Effector memory CD8-positive, alpha-beta T cell (primary cell): Measurements from ENCODE around the gene MAD2L1BP.
A peak's percentile ranks its signal among the peaks of the same experiment; 100 is the strongest.
"Not testable (repeated sequence)": the region's sequence is repeated elsewhere in the genome, so short reads cannot be mapped to it uniquely, and the experiment has no call there.

Experiments
- ATAC-seq: fragments of 150-1000 bp; cut with Tn5 transposase; replicated peaks from 2 replicates; pipeline ENCODE4 v1.10.0; 2021; ENCODE audit warnings: mild to moderate bottlenecking, moderate library complexity
- DNase-seq, 3 experiments: peaks; one replicate each; pipeline ENCODE4 v3.0.0; 2021
- H3K27ac Mint-ChIP-seq, 2 donors: one replicate each; pipeline ENCODE4 v1.8.0; 2022; ENCODE audit warnings: mild to moderate bottlenecking in 2 of 2, mixed read lengths in 2 of 2, moderate library complexity in 2 of 2
- H3K27me3 Mint-ChIP-seq, 2 donors: one replicate each; pipeline ENCODE4 v1.8.0; 2022; ENCODE audit warnings: mixed read lengths in 2 of 2
- H3K36me3 Mint-ChIP-seq: one replicate; pipeline ENCODE4 v1.8.0; 2022; ENCODE audit warnings: mild to moderate bottlenecking, moderate library complexity, mixed read lengths; ENCODE audit not compliant: insufficient read depth
- H3K4me1 Mint-ChIP-seq, 2 donors: one replicate each; pipeline ENCODE4 v1.8.0; 2022; ENCODE audit warnings: low read depth in 2 of 2, mixed read lengths in 2 of 2
- H3K4me3 Mint-ChIP-seq, 2 donors: one replicate each; pipeline ENCODE4 v1.8.0; 2022; ENCODE audit warnings: mild to moderate bottlenecking in 2 of 2, mixed read lengths in 2 of 2, moderate library complexity in 2 of 2
- H3K9me3 Mint-ChIP-seq, 2 donors: one replicate each; pipeline ENCODE4 v1.8.0; 2022; ENCODE audit warnings: mixed read lengths in 2 of 2
- total RNA-seq, 9 experiments: gene quantifications; one replicate each; lab custom pipeline; 2026; lab: John Stamatoyannopoulos, UW

The MAD2L1BP gene, protein sequence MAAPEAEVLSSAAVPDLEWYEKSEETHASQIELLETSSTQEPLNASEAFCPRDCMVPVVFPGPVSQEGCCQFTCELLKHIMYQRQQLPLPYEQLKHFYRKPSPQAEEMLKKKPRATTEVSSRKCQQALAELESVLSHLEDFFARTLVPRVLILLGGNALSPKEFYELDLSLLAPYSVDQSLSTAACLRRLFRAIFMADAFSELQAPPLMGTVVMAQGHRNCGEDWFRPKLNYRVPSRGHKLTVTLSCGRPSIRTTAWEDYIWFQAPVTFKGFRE
- total RNA-seq, result 11.0 to 34.5 (median 23.1) reads per million in 9 experiments

DNA sequence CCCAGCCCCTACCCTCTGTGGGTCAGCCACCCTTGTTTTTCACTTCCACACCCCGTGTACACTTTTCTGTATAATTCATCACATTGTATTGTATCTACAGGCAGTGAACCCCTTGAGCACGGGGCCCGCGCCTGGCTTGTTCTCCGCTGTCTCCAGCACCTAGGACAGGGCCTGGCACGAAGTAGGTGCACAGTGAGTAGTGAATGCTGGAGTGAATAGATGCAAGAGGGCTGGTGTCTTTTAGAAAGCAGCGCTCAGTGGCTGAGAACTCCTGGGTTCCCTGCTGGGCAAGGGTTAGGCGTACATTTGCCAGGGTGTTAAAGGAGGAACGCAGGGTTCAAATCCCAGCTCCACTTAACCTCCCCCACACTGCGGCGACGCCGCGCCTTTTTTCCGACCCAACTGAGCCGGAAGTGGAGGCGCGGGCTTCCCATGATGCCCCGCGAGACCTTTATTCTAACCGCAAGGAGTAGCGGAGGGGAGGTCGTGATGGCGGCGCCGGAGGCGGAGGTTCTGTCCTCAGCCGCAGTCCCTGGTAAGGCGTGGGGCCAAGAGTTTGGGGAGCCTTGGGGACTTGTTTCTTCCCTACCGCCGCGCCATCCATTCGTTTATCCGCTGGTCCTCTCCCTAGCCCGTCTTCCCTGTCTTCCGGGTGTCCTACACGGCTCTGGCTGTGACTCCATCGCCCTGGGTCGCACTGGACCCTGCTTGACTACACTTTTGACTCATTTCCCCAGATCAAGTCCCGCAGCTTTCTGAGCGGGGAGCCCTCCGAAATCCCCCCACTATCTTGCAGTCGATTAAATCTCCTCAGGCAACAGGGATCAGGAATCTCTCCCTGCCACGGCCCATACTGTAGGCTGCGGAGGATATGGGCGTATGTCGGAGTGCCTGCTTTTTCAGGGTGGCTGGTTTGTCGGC is at the start of gene MAD2L1BP:
TSS of gene MAD2L1BP (plus strand) at position 454 of the 921 bp plus-strand sequence. CDS start at position 490, 36 bp downstream.
- Mint-ChIP-seq H3K36me3 (peaks cover 46% of the 10 kb centered on the region), H3K9me3 (no peaks in the 10 kb centered on the region), H3K27ac (peak within 1 kb of the TSS; percentile 97 to 98), H3K4me3 (peak within 1 kb of the TSS; percentile 98 to 99), H3K27me3 (no peaks in the 10 kb centered on the region), H3K4me1 (peaks cover 38 to 43% of the 10 kb centered on the region in 2 donors)
- ATAC-seq (peak; percentile 92), DNase-seq (peak; percentile 74 to 79 (median 77))

DNA sequence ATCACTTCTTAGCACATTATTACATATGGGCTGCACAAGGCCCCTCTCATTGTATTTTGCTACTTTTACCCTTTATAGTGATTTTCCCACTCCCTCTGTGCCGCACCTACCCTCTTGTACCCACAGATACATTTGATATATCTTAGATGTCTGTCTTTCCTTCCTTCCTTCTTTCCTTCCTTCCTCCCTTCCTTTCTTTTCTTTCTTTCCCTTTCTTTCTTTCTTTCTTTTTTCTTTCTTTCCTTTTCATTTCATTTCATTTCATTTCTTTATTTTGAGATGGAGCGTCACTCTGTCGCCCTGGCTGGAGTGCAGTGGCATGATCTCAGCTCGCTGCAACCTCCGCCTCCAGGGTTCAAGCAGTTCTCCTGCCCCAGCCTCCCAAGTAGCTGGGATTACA is 47.4 kb upstream of the MAD2L1BP start:
- H3K4me1 Mint-ChIP-seq, result peaks cover 13% of the 10 kb centered on the region in 2 donors
- no peaks in the 10 kb centered on the region for H3K9me3 Mint-ChIP-seq
- H3K4me3 Mint-ChIP-seq, result no peak overlapping the region
- no peaks in the 10 kb centered on the region for H3K27me3 Mint-ChIP-seq
- peaks cover 44% of the 10 kb centered on the region for H3K36me3 Mint-ChIP-seq
- no peak for ATAC-seq
- no peak for DNase-seq
- peak overlapping the region in 1 of 2 donors; percentile 83 for H3K27ac Mint-ChIP-seq

DNA sequence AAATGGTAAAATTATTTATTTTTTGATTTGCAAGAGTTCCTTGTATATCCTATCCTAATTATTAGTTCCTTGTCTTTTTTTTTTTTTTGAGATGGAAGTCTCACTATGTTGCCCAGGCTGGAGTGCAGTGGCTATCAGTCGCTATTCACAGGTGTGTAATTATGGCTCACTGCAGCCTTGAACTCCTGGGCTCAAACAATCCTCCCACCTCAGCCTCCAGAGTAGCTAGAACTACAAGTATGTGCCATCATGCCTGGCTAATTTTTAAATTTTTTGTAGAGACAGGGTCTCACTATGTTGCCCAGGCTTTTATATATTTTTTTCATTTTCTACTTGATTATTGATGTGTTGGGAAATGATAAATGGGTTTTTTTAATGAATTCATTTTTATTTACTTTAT is 46.1 kb upstream of the MAD2L1BP start:
- not testable (repeated sequence) for DNase-seq, H3K4me1 Mint-ChIP-seq

DNA sequence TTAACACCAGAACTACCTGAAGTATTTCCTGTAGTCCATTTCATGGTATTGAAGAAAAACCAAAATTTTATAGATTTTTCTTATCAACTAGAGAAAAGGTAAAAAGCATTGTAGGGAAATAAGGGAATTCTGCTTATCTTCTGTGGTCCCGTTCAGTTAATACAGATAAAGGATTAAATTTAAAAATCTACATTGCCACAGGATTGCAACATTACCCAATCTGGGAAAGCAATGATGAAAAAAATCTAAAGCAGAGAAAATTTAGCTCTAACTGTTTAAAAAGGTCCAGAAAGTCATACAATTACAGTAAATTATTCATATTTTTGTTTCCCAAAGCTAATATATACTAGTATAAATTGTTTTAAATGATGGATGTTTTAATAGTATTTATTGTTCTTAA is 41.7 kb upstream of the MAD2L1BP start:
- H3K36me3 Mint-ChIP-seq, result peaks cover 45% of the 10 kb centered on the region
- H3K27me3 Mint-ChIP-seq, result no peaks in the 10 kb centered on the region
- H3K27ac Mint-ChIP-seq, result no peak overlapping the region
- no peak overlapping the region for H3K4me3 Mint-ChIP-seq
- ATAC-seq, result no peak
- H3K9me3 Mint-ChIP-seq, result no peaks in the 10 kb centered on the region
- no peak for DNase-seq
- no peaks in the 10 kb centered on the region for H3K4me1 Mint-ChIP-seq

More for the DNA sequence above, 46.1 kb upstream of the MAD2L1BP start:
- not testable (repeated sequence) for H3K27ac Mint-ChIP-seq, ATAC-seq, H3K9me3 Mint-ChIP-seq, H3K27me3 Mint-ChIP-seq, H3K4me3 Mint-ChIP-seq
- peaks cover 39% of the 10 kb centered on the region for H3K36me3 Mint-ChIP-seq

DNA sequence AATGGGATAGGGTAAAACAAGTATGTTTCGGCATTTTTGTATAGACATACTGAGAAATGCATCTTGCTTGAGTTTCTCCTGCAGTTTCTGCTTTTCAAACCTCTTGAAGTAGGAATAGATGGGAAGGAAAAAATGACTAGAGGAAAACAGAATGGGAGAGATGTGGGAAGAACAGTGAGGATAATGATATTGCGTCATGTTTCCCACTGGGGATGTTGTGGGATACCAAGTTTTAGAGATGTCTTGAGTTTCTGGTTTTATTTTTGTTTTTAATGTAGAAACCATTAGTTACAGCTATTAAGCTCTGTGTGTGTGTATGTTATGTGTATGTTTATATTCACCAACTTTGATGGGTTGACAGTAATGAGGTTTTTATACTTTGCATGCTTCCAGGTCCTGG is 35.0 kb upstream of the MAD2L1BP start:
- no peak overlapping the region for H3K27ac Mint-ChIP-seq
- H3K4me1 Mint-ChIP-seq, result no peaks in the 10 kb centered on the region
- no peak for DNase-seq
- no peaks in the 10 kb centered on the region for H3K27me3 Mint-ChIP-seq
- peaks cover 62% of the 10 kb centered on the region for H3K36me3 Mint-ChIP-seq
- no peak overlapping the region for H3K4me3 Mint-ChIP-seq
- no peak for ATAC-seq
- H3K9me3 Mint-ChIP-seq, result no peaks in the 10 kb centered on the region

DNA sequence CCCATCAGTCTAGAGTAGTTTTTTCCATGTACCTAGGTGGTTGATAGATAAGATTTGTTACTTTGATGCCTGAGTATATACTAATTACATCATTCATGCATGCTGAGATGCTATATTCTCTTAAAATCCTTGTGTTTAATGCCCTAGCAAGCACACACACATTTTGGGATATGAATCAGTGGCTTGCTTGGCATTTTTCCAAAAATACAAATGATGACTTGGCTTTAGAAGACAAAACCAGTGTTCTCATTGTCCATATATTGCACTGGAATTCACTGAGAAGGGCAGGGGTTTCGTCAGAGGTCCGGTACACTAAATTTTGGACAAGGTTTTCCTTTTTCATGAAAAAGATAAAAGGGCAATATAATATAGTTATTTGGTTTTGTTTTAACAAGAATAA is 31.5 kb upstream of the MAD2L1BP start:
- DNase-seq, result no peak
- no peak for ATAC-seq
- Mint-ChIP-seq H3K27me3 (no peaks in the 10 kb centered on the region), H3K27ac (peak overlapping the region in 1 of 2 donors; percentile 23), H3K4me3 (no peak overlapping the region), H3K9me3 (no peaks in the 10 kb centered on the region), H3K36me3 (peaks cover 55% of the 10 kb centered on the region), H3K4me1 (peaks cover 5% of the 10 kb centered on the region in 2 donors)

DNA sequence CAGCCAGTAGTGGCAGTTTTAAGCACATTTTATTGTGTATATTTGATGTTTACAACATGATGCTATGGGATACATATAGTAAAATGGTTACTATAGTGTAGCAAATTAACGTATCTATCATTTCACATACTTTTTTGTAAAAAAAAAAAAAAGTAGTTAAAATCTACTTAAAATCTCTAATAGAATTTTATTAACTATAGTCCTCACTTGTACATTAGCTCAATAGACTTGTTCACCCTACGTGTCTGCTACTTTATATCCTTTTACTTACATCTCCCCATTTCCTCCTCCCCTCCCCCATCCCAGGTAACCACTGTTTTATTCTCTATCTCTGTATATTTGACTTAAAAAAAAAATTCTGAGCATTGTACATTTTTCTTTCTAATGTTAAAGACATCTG is 29.6 kb upstream of the MAD2L1BP start:
- no peak overlapping the region for H3K27ac Mint-ChIP-seq
- H3K4me3 Mint-ChIP-seq, result no peak overlapping the region
- no peak for DNase-seq
- peaks cover 61% of the 10 kb centered on the region for H3K36me3 Mint-ChIP-seq
- H3K27me3 Mint-ChIP-seq, result no peaks in the 10 kb centered on the region
- peaks cover 5% of the 10 kb centered on the region in 2 donors for H3K4me1 Mint-ChIP-seq
- H3K9me3 Mint-ChIP-seq, result no peaks in the 10 kb centered on the region
- no peak for ATAC-seq

DNA sequence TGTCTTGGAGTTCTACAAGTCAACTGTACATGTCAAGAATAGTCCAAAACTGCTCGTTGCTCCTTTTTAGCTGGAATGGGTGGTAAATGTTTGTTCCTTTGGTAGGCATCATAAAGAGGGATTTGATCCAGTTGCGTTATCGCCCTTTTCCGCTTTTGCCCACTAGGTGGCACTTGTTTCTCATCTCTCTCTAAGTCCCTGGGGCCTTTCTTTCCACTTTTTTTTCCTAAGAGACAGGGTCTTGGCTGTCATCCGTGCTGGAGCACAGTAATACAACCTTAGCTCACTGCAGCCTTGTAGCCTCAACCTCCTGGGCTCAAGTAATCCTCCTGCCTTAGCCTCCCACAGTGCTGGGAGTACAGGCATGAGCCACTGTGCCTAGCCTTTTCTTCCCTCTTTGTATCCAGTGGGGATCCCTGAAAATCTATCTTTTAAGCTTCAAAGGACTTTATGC is 27.3 kb upstream of the MAD2L1BP start:
- Mint-ChIP-seq H3K9me3 (no peaks in the 10 kb centered on the region), H3K36me3 (peaks cover 61% of the 10 kb centered on the region), H3K4me3 (no peak overlapping the region), H3K4me1 (peaks cover 5% of the 10 kb centered on the region in 2 donors), H3K27me3 (no peaks in the 10 kb centered on the region), H3K27ac (peak overlapping the region in 1 of 2 donors; percentile 33)
- peak; percentile 44 for ATAC-seq
- peak; percentile 44 to 56 (median 48) for DNase-seq

DNA sequence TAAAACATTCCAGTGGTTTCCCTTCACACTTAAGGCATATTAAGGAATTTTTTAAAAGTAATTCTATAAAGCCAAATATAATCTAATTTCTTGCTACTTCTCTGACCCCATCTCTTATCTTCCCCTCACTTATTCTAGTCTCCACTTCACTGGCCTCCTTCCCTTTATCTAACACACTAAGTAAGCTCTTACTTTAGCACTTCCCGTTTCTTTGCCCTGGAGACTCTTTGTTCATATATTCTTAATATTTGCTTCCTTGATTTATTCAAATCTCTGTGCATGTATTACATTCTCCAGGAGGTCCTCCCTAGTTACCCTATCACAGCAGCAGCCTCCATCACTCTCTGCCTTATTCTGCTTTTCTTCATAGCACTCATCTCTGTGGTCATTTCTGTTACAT is 26.8 kb upstream of the MAD2L1BP start:
- no peak for ATAC-seq
- no peak overlapping the region for H3K4me3 Mint-ChIP-seq
- H3K27me3 Mint-ChIP-seq, result no peaks in the 10 kb centered on the region
- peak overlapping the region in 1 of 2 donors; percentile 33 for H3K27ac Mint-ChIP-seq
- H3K9me3 Mint-ChIP-seq, result no peaks in the 10 kb centered on the region
- DNase-seq, result no peak
- H3K4me1 Mint-ChIP-seq, result peaks cover 5% of the 10 kb centered on the region in 2 donors
- H3K36me3 Mint-ChIP-seq, result peaks cover 61% of the 10 kb centered on the region

DNA sequence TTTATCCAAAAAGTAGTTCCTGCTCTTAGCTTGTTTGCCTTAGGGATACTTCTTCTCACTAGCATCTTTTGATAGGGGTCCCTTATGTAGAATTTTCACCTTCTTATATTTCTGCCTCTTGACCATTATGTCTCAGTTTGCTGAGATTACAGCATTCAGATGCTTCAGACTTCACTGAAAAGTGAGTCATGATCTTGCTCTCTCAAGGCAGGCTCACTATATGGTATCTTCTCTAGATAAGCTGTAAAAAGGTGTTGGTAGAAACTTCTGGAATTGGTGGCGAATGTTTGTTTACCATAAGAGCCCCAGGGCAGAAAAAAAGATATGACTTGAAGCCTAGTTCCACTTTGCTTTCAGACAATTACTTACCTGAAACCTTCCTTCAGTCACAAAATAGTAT is 26.2 kb upstream of the MAD2L1BP start:
- ATAC-seq (no peak), DNase-seq (no peak)
- no peak overlapping the region for H3K4me3 Mint-ChIP-seq
- H3K4me1 Mint-ChIP-seq, result peaks cover 5% of the 10 kb centered on the region in 2 donors
- no peaks in the 10 kb centered on the region for H3K27me3 Mint-ChIP-seq
- H3K36me3 Mint-ChIP-seq, result peaks cover 58% of the 10 kb centered on the region
- H3K27ac Mint-ChIP-seq, result no peak overlapping the region
- no peaks in the 10 kb centered on the region for H3K9me3 Mint-ChIP-seq

DNA sequence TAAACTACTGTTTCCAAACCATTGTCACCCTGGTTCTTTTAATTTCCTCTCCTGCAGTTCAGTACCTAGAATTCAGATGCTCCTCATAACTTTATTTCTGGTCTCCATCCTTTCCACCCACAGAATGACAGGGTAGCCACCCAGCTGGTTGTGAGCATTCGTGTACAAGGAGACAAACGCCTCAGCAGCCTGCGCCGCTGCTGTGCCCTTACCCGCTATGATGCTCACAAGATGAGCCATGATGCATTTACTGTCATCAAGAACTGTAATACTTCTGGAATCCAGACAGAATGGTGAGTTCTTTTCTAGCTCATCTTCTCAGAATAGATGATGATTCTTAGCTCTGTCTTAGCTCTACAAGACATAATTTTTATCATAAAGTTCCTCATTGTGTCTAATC is 25.2 kb upstream of the MAD2L1BP start:
- peaks cover 5% of the 10 kb centered on the region in 2 donors for H3K4me1 Mint-ChIP-seq
- peaks cover 48% of the 10 kb centered on the region for H3K36me3 Mint-ChIP-seq
- H3K9me3 Mint-ChIP-seq, result no peaks in the 10 kb centered on the region
- ATAC-seq, result no peak
- H3K27ac Mint-ChIP-seq, result no peak overlapping the region
- H3K4me3 Mint-ChIP-seq, result no peak overlapping the region
- no peaks in the 10 kb centered on the region for H3K27me3 Mint-ChIP-seq
- DNase-seq, result no peak

DNA sequence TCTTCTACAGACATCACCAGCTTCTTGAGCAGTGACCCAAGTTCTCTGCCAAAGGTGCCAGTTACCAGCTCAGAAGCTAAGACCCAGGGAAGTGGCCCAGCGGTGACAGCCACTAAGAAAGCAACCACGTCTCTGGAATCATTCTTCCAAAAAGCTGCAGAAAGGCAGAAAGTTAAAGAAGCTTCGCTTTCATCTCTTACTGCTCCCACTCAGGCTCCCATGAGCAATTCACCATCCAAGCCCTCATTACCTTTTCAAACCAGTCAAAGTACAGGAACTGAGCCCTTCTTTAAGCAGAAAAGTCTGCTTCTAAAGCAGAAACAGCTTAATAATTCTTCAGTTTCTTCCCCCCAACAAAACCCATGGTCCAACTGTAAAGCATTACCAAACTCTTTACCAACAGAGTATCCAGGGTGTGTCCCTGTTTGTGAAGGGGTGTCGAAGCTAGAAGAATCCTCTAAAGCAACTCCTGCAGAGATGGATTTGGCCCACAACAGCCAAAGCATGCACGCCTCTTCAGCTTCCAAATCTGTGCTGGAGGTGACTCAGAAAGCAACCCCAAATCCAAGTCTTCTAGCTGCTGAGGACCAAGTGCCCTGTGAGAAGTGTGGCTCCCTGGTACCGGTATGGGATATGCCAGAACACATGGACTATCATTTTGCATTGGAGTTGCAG is 21.8 kb upstream of the MAD2L1BP start:
- Mint-ChIP-seq H3K36me3 (peaks cover 38% of the 10 kb centered on the region), H3K9me3 (no peaks in the 10 kb centered on the region), H3K4me1 (no peaks in the 10 kb centered on the region), H3K27me3 (no peaks in the 10 kb centered on the region), H3K4me3 (no peak overlapping the region), H3K27ac (peak overlapping the region in 1 of 2 donors; percentile 6)
- no peak for DNase-seq
- no peak for ATAC-seq

DNA sequence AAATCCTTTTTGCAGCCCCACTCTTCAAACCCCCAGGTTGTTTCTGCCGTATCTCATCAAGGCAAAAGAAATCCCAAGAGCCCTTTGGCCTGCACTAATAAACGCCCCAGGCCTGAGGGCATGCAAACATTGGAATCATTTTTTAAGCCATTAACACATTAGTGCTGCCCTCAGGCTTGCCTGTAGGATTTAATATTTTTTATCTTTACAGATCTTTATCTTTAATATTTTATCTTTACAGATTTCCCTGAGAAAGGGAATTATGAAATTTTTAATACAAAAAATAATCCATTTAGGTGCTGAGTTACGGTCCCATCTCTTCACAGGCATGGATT is 21.3 kb upstream of the MAD2L1BP start:
- Mint-ChIP-seq H3K27ac (no peak overlapping the region), H3K36me3 (peaks cover 38% of the 10 kb centered on the region), H3K4me3 (no peak overlapping the region), H3K4me1 (no peaks in the 10 kb centered on the region), H3K9me3 (no peaks in the 10 kb centered on the region), H3K27me3 (no peaks in the 10 kb centered on the region)
- DNase-seq (no peak), ATAC-seq (no peak)
